HEK293 (cell line): ENCODE results near the gene NUCB1.

Source experiments
- CTCF ChIA-PET: fragments of 350-600 bp; formaldehyde crosslinking; extraction: SDS; loops from one replicate; lab custom pipeline; 2021; ENCODE audit warnings: antibody characterized with exemption; lab: Yijun Ruan, JAX
- POLR2A ChIA-PET: fragments of 300-600 bp; formaldehyde crosslinking; extraction: SDS; loops from one replicate; lab custom pipeline; 2020; ENCODE audit warnings: antibody characterized with exemption, inconsistent platforms; lab: Yijun Ruan, JAX
- H3K27ac ChIP-seq: fragments of 200-500 bp; sonication (Bioruptor generic); 2 replicates; pipeline ENCODE4 v1.5.1; 2014; ENCODE audit warnings: low read depth, low read length, control low read depth, inconsistent platforms; ENCODE audit errors: extremely low read depth
- H3K36me3 ChIP-seq, 2 experiments: fragments of 200-500 bp in 1 of 2; sonication (Bioruptor generic) in 1 of 2; 1 replicate in 1 of 2; 2 replicates in 1 of 2; pipeline ENCODE4 v1.5.1; 2014 to 2017; ENCODE audit warnings: inconsistent platforms in 2 of 2, low read length in 2 of 2; ENCODE audit not compliant: control insufficient read depth in 2 of 2, insufficient read depth in 1 of 2
- H3K4me1 ChIP-seq: fragments of 200-500 bp; sonication (Bioruptor generic); 2 replicates; pipeline ENCODE4 v1.5.1; 2014; ENCODE audit warnings: mild to moderate bottlenecking, low read length, inconsistent platforms; ENCODE audit not compliant: control insufficient read depth, insufficient read depth
- H3K4me3 ChIP-seq: 2 replicates; pipeline ENCODE4 v1.5.1; 2011; ENCODE audit warnings: low read depth, mild to moderate bottlenecking, control low read depth, low read length, moderate library complexity
- H3K9me3 ChIP-seq: fragments of 200-500 bp; sonication (Bioruptor generic); 2 replicates; pipeline ENCODE4 v1.5.1; 2014; ENCODE audit warnings: low read depth, low read length, inconsistent platforms; ENCODE audit not compliant: control insufficient read depth, insufficient read depth
- AEBP2 ChIP-seq: fragments of 450-650 bp; formaldehyde crosslinking; IDR thresholded peaks from 2 replicates; pipeline ENCODE4 v1.5.1; 2016; ENCODE audit warnings: missing biosample characterization, missing genetic modification characterization, borderline replicate concordance
- KLF16 ChIP-seq: fragments of 450-650 bp; formaldehyde crosslinking; IDR thresholded peaks from 2 replicates; pipeline ENCODE4 v1.5.1; 2017; ENCODE audit warnings: missing biosample characterization, missing genetic modification characterization
- SP3 ChIP-seq: fragments of 450-650 bp; formaldehyde crosslinking; IDR thresholded peaks from 2 replicates; pipeline ENCODE4 v1.5.1; 2016; ENCODE audit warnings: missing biosample characterization, missing genetic modification characterization
- ZBTB44 ChIP-seq: fragments of 450-650 bp; IDR thresholded peaks from 2 replicates; pipeline ENCODE4 v1.5.1; 2018; ENCODE audit warnings: missing biosample characterization, mild to moderate bottlenecking, missing genetic modification characterization
- ZBTB49 ChIP-seq: fragments of 450-650 bp; formaldehyde crosslinking; IDR thresholded peaks from 2 replicates; pipeline ENCODE4 v1.5.1; 2016; ENCODE audit warnings: missing biosample characterization, missing genetic modification characterization, low read depth
- ZNF146 ChIP-seq: fragments of 450-650 bp; formaldehyde crosslinking; IDR thresholded peaks from 2 replicates; pipeline ENCODE4 v1.5.1; 2016; ENCODE audit warnings: missing biosample characterization, missing genetic modification characterization
- ZNF26 ChIP-seq: fragments of 450-650 bp; formaldehyde crosslinking; IDR thresholded peaks from 2 replicates; pipeline ENCODE4 v1.5.1; 2016; ENCODE audit warnings: missing biosample characterization, missing genetic modification characterization
- ZNF366 ChIP-seq: fragments of 450-650 bp; formaldehyde crosslinking; conservative IDR thresholded peaks from 2 replicates; pipeline ENCODE4 v1.5.1; 2016; ENCODE audit warnings: missing biosample characterization, missing genetic modification characterization
- ZNF398 ChIP-seq: fragments of 450-650 bp; formaldehyde crosslinking; IDR thresholded peaks from 2 replicates; pipeline ENCODE4 v1.5.1; 2017; ENCODE audit warnings: missing biosample characterization, missing genetic modification characterization
- ZNF623 ChIP-seq: fragments of 450-650 bp; formaldehyde crosslinking; IDR thresholded peaks from 2 replicates; pipeline ENCODE4 v1.5.1; 2016; ENCODE audit warnings: missing biosample characterization, missing genetic modification characterization
- ZNF624 ChIP-seq: fragments of 450-650 bp; formaldehyde crosslinking; IDR thresholded peaks from 2 replicates; pipeline ENCODE4 v1.5.1; 2017; ENCODE audit warnings: missing biosample characterization, missing genetic modification characterization
- ZNF639 ChIP-seq: fragments of 450-650 bp; formaldehyde crosslinking; IDR thresholded peaks from 2 replicates; pipeline ENCODE4 v1.5.1; 2016; ENCODE audit warnings: missing biosample characterization, missing genetic modification characterization
- ZNF707 ChIP-seq: fragments of 450-650 bp; formaldehyde crosslinking; IDR thresholded peaks from 2 replicates; pipeline ENCODE4 v1.5.1; 2016; ENCODE audit warnings: missing biosample characterization, missing genetic modification characterization
- ZNF747 ChIP-seq: fragments of 450-650 bp; formaldehyde crosslinking; IDR thresholded peaks from 2 replicates; pipeline ENCODE4 v1.5.1; 2016; ENCODE audit warnings: missing biosample characterization, missing genetic modification characterization
- ZNF777 ChIP-seq: fragments of 450-650 bp; formaldehyde crosslinking; IDR thresholded peaks from 2 replicates; pipeline ENCODE4 v1.5.1; 2017; ENCODE audit warnings: missing biosample characterization, missing genetic modification characterization, borderline replicate concordance
- ZNF837 ChIP-seq: fragments of 450-650 bp; formaldehyde crosslinking; IDR thresholded peaks from 2 replicates; pipeline ENCODE4 v1.5.1; 2016; ENCODE audit warnings: missing biosample characterization, missing genetic modification characterization

Gene NUCB1

GRCh38 chr19:48946463-48947257 lies 46.5 kb downstream of the NUCB1 start:
- Histone ChIP-seq H3K4me1 (no peaks in the 10 kb centered on the region), H3K4me3 (no peak overlapping the region)
- POLR2A ChIA-PET = interaction anchor here (0.8 kb wide), 1 partner anchor 8 kb away, joined by 3 read pairs; the partner anchor contains the start of gene BAX
- no peak for TF ChIP-seq ZNF623 (tag by site-specific recombination)
- no peak for TF ChIP-seq ZNF398 (tag by site-specific recombination)
- no peak for TF ChIP-seq ZNF639 (tag by site-specific recombination)
- no peak for TF ChIP-seq ZBTB49 (tag by site-specific recombination)
- no peak for TF ChIP-seq ZNF747 (tag by site-specific recombination)
- TF ChIP-seq ZNF837 (tag by site-specific recombination) = no peak
- no peak for TF ChIP-seq ZNF707
- no peak for TF ChIP-seq SP3 (tag by site-specific recombination)
- TF ChIP-seq AEBP2 = no peak
- TF ChIP-seq KLF16 (tag by site-specific recombination) = no peak
- TF ChIP-seq ZNF26 (tag by site-specific recombination) = no peak
- TF ChIP-seq ZNF777 (tag by site-specific recombination) = no peak
- no peak for TF ChIP-seq ZNF366 (tag by site-specific recombination)
- no peak for TF ChIP-seq ZNF624 (tag by site-specific recombination)
- no peak for TF ChIP-seq ZBTB44
- TF ChIP-seq ZNF146 (tag by site-specific recombination) = no peak
- TF ChIP-seq, all 188 proteins: peak for 0
- no peak overlapping the region for H3K27ac ChIP-seq
- no peaks in the 10 kb centered on the region for H3K9me3 ChIP-seq
- H3K36me3 ChIP-seq = no peaks in the 10 kb centered on the region; a peak in 1 of 3 replicates
- CTCF ChIA-PET = no interaction called here
